ENCODE results near the gene RPAIN.

- TF ChIP-seq POLR2A (IDR thresholded peaks at IDR 0.05) (no peak), CTCF (IDR thresholded peaks at IDR 0.05) (no peak), POLR2AphosphoS5 (IDR thresholded peaks at IDR 0.05) (no peak)
These were observed 3.1 kb upstream of the RPAIN start for GRCh38 chr17:5416901-5417300.
